HG02571 (cell line): ENCODE results near the gene PPP6R3.
A peak's percentile ranks its signal among the peaks of the same experiment; 100 is the strongest.
"Not testable (repeated sequence)": the region's sequence is repeated elsewhere in the genome, so short reads cannot be mapped to it uniquely, and the experiment has no call there.

ENCODE experiments used
- ATAC-seq: cut with Tn5 transposase; IDR thresholded peaks from one replicate; pipeline ENCODE4 v1.9.1; 2021; ENCODE audit warnings: mild to moderate bottlenecking, moderate library complexity; ENCODE audit not compliant: unreplicated experiment

PPP6R3 gene

DNA sequence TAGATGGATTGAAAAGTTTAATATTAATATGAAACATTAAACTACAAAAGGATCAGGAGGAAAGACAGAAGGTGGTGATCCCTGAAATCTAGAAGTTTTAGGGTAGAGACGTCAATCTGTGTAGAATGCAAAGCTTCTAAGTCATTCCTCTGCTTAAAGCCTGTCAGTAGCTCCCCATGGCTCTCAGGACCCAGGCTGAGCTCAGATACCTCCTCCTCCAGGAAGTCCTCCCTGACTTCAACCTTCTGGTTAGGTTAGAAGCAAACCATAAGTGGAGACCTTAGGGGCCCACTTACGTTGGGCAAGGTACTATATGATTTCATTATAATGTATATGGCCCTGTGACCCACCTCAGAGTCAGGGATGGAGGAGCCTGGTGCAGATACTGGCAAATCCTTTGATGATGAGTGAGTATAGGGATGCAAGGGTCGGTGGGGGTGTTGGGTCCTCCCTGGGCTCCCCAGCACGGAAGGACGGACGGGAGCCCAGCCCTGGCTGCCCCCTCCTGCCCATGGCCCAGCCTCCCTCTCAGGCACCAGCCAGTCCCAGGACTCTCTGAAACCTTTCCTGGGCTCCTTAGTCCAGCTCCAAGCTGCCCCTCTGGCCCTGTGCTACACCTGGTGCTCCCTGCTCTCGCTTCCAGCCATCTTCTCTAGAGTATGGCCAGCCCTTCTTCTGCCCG is 3.2 kb upstream of the PPP6R3 start:
- ATAC-seq, result no peak

DNA sequence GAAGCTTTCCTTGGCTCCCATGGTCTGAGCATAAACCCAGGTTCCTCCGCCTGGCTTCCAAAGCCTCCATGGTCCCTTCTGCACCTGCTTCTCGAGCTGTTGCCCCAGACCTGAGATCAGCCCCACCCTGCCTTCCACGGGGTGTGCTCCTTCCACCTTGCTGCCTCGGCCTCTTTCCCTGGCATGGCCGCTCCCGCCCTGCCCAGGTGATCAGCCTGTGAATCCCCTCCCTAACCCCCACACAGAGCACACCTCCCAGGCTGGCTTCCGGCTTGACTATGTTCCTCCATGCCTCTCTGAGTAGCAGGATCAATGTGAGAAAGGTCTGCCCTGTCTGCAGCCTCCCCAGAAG is 2.7 kb upstream of the PPP6R3 start:
- no peak for ATAC-seq

DNA sequence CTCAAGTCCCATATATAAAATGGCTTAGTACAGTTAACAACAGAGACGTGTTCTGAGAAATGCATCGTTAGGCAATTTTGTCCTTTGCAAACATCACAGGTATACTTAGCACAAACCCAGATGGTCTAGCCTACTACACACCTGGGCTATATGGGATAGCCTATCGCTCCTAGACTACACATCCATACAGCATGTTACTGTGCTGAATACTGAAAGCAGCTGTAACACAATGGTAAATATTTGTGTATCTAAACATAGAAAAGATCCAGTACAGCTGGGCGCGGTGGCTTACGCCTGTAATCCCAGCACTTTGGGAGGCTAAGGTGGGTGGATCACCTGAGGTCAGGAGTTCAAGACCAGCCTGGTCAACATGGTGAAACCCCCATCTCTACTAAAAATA is 2.2 kb upstream of the PPP6R3 start:
- not testable (repeated sequence) for ATAC-seq

DNA sequence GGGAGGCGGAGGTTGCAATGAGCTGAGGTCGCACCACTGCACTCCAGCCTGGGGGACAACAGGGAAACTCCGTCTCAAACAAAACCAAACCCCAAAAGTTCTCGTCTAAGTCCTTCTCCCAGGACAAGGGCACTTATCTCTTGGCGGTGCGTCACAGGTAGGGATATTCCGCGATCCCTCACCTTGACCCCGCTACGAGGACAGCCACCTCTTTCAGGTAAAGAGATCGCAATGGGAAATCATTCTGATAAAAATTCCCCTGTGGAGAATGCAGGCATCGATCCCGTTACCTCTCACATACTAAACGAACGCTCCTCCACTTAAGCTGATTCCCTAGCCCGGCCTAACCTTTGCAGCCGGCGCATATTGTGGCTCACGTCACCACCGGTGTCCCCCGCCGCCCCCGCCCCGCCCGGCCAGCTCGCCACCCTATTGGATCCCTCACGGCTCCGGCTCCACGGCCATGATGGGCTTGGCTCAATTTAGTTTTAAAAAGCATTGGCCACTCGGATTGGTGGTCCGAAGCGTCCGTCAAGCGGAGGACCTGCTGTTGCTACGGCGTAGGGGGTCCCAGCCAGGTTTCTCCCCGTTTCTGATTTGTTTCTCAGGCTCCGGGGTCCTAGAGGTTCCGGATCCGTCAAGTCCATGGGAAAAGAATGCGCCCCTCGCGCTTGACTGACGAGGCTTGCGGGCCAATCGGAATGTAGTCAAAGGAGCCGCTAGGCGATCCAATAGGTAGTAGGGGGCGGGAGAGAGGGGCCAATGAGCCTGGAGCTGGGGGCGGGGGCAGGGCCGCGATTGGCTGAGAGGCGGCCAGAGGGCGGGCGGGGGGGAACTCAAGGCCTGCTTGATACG is 439 bp upstream of the PPP6R3 start:
- ATAC-seq, result peak; percentile 79

GRCh38 chr11:68461575-68461917 is 994 bp downstream of the PPP6R3 start:
- no peak for ATAC-seq

- no peak for ATAC-seq
These were observed 3.2 kb downstream of the PPP6R3 start for GRCh38 chr11:68463714-68464113.

DNA sequence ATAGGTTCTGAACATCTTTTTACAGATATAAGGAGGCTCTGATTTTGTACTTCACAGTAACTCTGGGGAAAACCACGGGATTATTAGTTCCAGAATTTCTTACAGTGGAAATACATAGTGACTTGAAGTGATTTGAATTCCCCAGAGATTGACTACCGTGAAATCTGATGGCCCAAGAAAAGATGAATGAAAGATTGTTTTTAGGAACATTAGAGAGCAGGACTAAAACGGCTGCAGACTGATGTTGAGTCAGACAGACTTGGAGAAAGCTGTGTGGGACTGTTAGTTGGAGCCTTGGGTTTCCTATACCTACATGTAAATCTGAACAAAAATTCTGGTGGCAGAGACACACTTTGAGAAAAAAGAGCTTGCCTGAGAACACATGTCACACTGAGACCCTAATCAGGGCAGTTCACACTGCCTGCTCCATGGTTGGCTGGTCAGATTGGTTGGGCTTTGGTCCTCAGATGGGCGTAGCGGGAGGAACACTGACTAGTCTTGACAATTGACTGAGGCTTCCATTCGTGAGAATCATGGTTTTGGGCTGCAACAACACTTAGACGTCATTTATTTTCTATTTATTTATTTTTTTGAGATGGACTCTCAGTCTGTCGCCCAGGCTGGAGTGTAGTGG is 6.8 kb downstream of the PPP6R3 start:
- ATAC-seq, result no peak

GRCh38 chr11:68468217-68468828 is 7.8 kb downstream of the PPP6R3 start:
- no peak for ATAC-seq

DNA sequence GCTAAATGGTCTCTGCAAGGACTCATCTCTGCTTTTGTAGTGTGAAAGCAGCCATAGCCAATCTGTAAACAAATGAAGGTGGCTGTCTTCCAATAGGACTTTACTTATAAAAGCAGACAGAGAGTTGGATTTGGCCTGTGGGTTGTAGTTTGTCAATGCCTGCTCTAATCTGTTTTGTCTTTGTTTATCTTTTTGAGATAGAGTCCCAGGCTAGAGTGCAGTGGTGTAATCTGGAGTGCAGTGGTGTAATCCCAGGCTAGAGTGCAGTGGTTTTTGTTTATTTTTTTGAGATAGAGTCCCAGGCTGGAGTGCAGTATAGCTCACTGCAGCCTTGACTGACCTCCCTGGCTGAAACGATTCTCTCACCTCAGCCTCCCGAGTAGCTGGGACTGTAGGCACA is 8.6 kb downstream of the PPP6R3 start:
- ATAC-seq, result no peak

DNA sequence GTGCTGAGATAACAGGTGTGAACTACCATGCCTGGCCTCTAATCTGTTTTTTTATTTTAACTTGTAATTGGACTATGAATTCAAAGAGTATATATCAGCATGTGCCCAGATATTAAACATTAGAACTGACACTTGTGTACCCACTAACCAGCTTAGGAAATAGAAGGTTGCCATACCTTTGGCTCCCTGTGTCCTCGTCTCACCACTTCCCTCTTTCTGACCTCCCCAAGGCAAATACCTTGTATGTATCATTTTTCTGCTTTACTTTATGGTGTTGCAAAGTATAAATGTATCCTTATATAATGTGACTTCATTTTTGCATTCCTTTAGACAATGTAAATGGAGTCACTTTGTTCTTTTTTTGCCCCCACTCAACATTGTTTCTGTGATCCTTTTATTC is 9.1 kb downstream of the PPP6R3 start:
- ATAC-seq, result no peak

DNA sequence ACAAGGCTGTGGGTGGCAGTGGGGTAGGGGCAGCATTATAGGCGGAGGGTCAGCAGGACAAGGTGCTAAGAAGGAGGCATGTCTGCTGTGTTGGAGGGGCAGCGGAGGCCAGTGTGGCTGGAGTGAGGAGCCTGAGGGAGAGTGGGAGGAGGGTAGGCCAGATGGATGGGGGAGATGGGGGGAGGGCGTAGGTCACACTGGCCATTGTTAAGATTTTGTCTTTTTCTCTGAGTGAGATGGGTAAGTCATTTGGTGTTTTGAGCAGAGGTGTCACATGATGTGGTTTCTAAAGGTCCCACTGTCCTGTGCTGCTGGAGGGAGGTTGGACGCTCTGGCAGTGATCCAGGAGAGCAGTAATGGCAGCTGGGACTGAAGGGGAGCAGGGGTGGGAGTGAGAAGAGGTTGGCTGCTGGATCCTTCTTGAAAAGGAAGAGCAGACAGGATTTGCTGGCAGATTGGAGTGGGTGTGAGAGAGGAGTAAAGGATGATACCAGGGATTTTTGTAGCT is 9.8 kb downstream of the PPP6R3 start:
- no peak for ATAC-seq

GRCh38 chr11:68471360-68472340 is 11.1 kb downstream of the PPP6R3 start:
- no peak for ATAC-seq

GRCh38 chr11:68472778-68473177 is 12.2 kb downstream of the PPP6R3 start:
- ATAC-seq, result no peak

DNA sequence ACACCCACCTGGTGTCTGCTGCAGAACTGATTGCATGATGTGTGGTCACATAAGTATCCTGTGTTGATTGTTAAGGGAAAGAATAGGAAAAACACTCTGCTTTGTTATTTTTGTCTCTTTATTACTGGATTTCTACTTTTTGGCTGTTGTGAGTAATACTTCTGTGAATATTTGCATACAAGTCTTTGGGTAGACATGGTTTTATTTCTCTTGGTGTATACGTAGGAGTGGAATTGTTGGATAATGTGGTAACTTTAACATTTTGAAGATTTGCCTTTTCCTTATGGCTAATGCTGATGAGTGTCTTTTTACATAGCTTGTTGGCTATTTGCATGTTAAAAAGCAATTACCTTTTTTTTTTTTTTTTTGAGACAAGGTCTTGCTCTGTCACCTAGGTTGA is 13.1 kb downstream of the PPP6R3 start:
- ATAC-seq, result no peak

DNA sequence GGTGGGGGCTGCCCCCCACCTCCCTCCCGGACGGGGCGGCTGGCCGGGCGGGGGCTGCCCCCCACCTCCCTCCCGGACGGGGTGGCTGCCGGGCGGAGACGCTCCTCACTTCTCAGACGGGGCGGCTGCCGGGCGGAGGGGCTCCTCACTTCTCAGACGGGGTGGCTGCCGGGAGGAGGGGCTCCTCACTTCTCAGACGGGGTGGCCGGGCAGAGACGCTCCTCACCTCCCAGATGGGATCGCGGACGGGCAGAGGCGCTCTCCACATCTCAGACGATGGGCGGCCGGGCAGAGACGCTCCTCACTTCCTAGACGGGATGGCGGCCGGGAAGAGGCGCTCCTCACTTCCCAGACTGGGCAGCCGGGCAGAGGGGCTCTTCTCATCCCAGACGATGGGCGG is 15.1 kb downstream of the PPP6R3 start:
- ATAC-seq, result not testable (repeated sequence)

GRCh38 chr11:68479390-68479789 is 18.8 kb downstream of the PPP6R3 start:
- ATAC-seq, result no peak

DNA sequence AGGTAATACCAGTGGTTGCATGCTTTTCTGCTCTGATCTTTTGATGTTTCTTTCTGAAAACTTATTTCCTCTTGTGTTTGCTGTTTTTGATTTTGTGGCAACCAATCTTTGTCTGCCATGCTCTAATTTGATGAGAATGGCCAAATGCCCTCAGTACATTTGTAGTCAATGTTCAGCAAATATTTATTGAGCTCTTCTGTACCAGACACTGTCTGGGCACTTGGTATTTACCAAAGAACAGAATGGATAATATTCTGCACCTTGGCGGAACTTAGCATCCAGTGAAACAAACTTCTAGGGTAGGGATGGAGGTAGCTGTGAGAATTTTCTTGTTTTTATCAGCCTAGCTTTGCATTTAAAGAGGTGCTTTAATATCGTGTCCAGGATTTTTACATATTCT is 19.6 kb downstream of the PPP6R3 start:
- no peak for ATAC-seq

- ATAC-seq, result no peak
These were observed 20.4 kb downstream of the PPP6R3 start for GRCh38 chr11:68480852-68481510.

- no peak for ATAC-seq
These were observed 21.2 kb downstream of the PPP6R3 start for GRCh38 chr11:68481579-68482240.
